Liver (tissue), 9 donors: ENCODE data around the gene GABARAPL1. TPM values are rescaled to one million over a fixed set of nuclear protein-coding genes. Genes with fewer than 3 reads are reported as not detected.
"Not testable (repeated sequence)": the region's sequence is repeated elsewhere in the genome, so short reads cannot be mapped to it uniquely, and the experiment has no call there.

Source experiments
- DNase-seq: peaks from one replicate; pipeline ENCODE4 v3.0.0-alpha.2; 2017; ENCODE audit warnings: low spot score
- H3K27ac ChIP-seq, 2 donors: one replicate each; pipeline ENCODE4 v1.7.0; 2013; ENCODE audit warnings: inconsistent platforms in 2 of 2, low read length in 2 of 2, control low read depth in 1 of 2, low read depth in 1 of 2, mild to moderate bottlenecking in 1 of 2
- H3K27me3 ChIP-seq, 4 donors: one replicate each; pipeline versions ENCODE4 v1.6.1 to v1.7.0; 2013; ENCODE audit warnings: low read length in 3 of 4, inconsistent platforms in 1 of 4, mild to moderate bottlenecking in 1 of 4, moderate library complexity in 1 of 4; ENCODE audit not compliant: control insufficient read depth in 4 of 4, insufficient read depth in 4 of 4
- H3K36me3 ChIP-seq, 4 donors: one replicate each; pipeline versions ENCODE4 v1.6.1 to v1.7.0; 2013; ENCODE audit warnings: low read length in 3 of 4, mild to moderate bottlenecking in 3 of 4, low read depth in 1 of 4, moderate library complexity in 1 of 4; ENCODE audit not compliant: control insufficient read depth in 4 of 4, insufficient read depth in 3 of 4
- H3K4me1 ChIP-seq, 4 donors: one replicate each; pipeline versions ENCODE4 v1.6.1 to v1.7.0; 2013; ENCODE audit warnings: low read length in 3 of 4, mild to moderate bottlenecking in 3 of 4, moderate library complexity in 1 of 4; ENCODE audit not compliant: control insufficient read depth in 4 of 4, insufficient read depth in 4 of 4
- H3K4me3 ChIP-seq, 3 donors: one replicate each; pipeline versions ENCODE4 v1.6.1 to v1.7.0; 2013; ENCODE audit warnings: low read length in 3 of 3, control low read depth in 1 of 3, low read depth in 1 of 3, mild to moderate bottlenecking in 1 of 3
- H3K9ac ChIP-seq, 2 donors: one replicate each; pipeline ENCODE4 v1.7.0; 2013; ENCODE audit warnings: low read length in 2 of 2, mild to moderate bottlenecking in 2 of 2, moderate library complexity in 2 of 2, control low read depth in 1 of 2, low read depth in 1 of 2
- H3K9me3 ChIP-seq, 4 donors: one replicate each; pipeline versions ENCODE4 v1.6.1 to v1.7.0; 2013; ENCODE audit warnings: low read length in 3 of 4; ENCODE audit not compliant: control insufficient read depth in 4 of 4
- ATF3 ChIP-seq: IDR thresholded peaks from 2 replicates; pipeline ENCODE4 v1.6.1; 2016; ENCODE audit warnings: antibody characterized with exemption
- CTCF ChIP-seq: fragments of 150-350 bp; IDR thresholded peaks from 2 replicates; pipeline ENCODE4 v1.5.1; 2017; ENCODE audit warnings: improper control_type of control experiment, low read depth, low read length; ENCODE audit not compliant: missing input control
- EGR1 ChIP-seq, 2 donors: IDR thresholded peaks; 2 replicates each; pipeline ENCODE4 v1.6.1; 2016 to 2018; ENCODE audit warnings: antibody characterized with exemption in 2 of 2, low read depth in 2 of 2
- FOXA1 ChIP-seq: IDR thresholded peaks from 2 replicates; pipeline ENCODE4 v1.6.1; 2016; ENCODE audit warnings: antibody characterized with exemption
- GABPA ChIP-seq, 2 donors: IDR thresholded peaks in 1 of 2; conservative IDR thresholded peaks in 1 of 2; 2 replicates each; pipeline ENCODE4 v1.6.1; 2016; ENCODE audit warnings: antibody characterized with exemption in 2 of 2, mild to moderate bottlenecking in 1 of 2, moderate library complexity in 1 of 2
- HNF4A ChIP-seq, 2 donors: conservative IDR thresholded peaks; 2 replicates each; pipeline ENCODE4 v1.6.1; 2016; ENCODE audit warnings: antibody characterized with exemption in 2 of 2, mild to moderate bottlenecking in 2 of 2
- HNF4G ChIP-seq: IDR thresholded peaks from 2 replicates; pipeline ENCODE4 v1.6.1; 2016; ENCODE audit warnings: antibody characterized with exemption
- MAX ChIP-seq: IDR thresholded peaks from 2 replicates; pipeline ENCODE4 v1.6.1; 2016; ENCODE audit warnings: antibody characterized with exemption
- NR2F2 ChIP-seq: IDR thresholded peaks from 2 replicates; pipeline ENCODE4 v1.6.1; 2016; ENCODE audit warnings: antibody characterized with exemption
- REST ChIP-seq: IDR thresholded peaks from 2 replicates; pipeline ENCODE4 v1.6.1; 2016; ENCODE audit warnings: antibody characterized with exemption, mild to moderate bottlenecking
- RXRA ChIP-seq, 2 donors: IDR thresholded peaks; 2 replicates each; pipeline ENCODE4 v1.6.1; 2017 to 2018; ENCODE audit warnings: antibody characterized with exemption in 2 of 2, mild to moderate bottlenecking in 1 of 2
- SP1 ChIP-seq: IDR thresholded peaks from 2 replicates; pipeline ENCODE4 v1.6.1; 2018; ENCODE audit warnings: antibody characterized with exemption, mild to moderate bottlenecking
- TAF1 ChIP-seq: conservative IDR thresholded peaks from 2 replicates; pipeline ENCODE4 v1.6.1; 2016; ENCODE audit warnings: antibody characterized with exemption, mild to moderate bottlenecking
- YY1 ChIP-seq: IDR thresholded peaks from 2 replicates; pipeline ENCODE4 v1.6.1; 2016; ENCODE audit warnings: antibody characterized with exemption, mild to moderate bottlenecking
- ZBTB33 ChIP-seq: IDR thresholded peaks from 2 replicates; pipeline ENCODE4 v1.6.1; 2016; ENCODE audit warnings: antibody characterized with exemption
- WGBS: extraction: QIAGEN DNeasy Blood & Tissue Kit; methylation state at CpG from one replicate; pipeline ENCODE4 v1.1.7; 2013; 5-methylcytosine and 5-hydroxymethylcytosine counted together
- polyA plus RNA-seq, 2 donors: library from polyadenylated mRNA; stranded (reverse) in 1 of 2; unstranded in 1 of 2; fragments of 200-250 nt in 1 of 2; fragments of >200 nt in 1 of 2; fragmentation: Nextera tagmentation in 1 of 2; extraction: Ambion mirVana in 1 of 2; gene quantifications; one replicate each; pipeline versions ENCODE4 v1.2.1 to v1.2.3, GENCODE V29; 2013 to 2015
- total RNA-seq, 2 donors: library from RNA; depleted of rRNA; stranded (reverse); fragments of >200 nt; gene quantifications; one replicate each; pipeline ENCODE4 v1.2.3, GENCODE V29; 2014
- donor health status: healthy.
- donor health status: healthy.
- donor health status: healthy.
- donor health status: healthy.
- donor health status: healthy.

GABARAPL1 gene
- total and polyA plus RNA-seq, 4 donors = 18.0 to 118 (median 53.0) TPM

- H3K27me3 ChIP-seq = no peaks in the 10 kb centered on the region
- no peaks in the 10 kb centered on the region for H3K9me3 ChIP-seq
- TF ChIP-seq HNF4A (conservative IDR thresholded peaks at IDR 0.05) (no peak), TAF1 (no peak), HNF4G (no peak), REST (no peak), NR2F2 (no peak), RXRA (IDR thresholded peaks at IDR 0.05) (no peak), FOXA1 (no peak), GABPA (IDR thresholded peaks at IDR 0.05 in 1 of 2, conservative IDR thresholded peaks at IDR 0.05 in 1 of 2) (no peak), YY1 (no peak), SP1 (no peak), EGR1 (IDR thresholded peaks at IDR 0.05; ENCODE audit: low read depth in 2 of 2) (no peak), ZBTB33 (no peak), ATF3 (no peak), MAX (no peak), CTCF (no peak)
- H3K9ac ChIP-seq = peak overlapping the region; percentile 7 to 99
- H3K4me3 ChIP-seq = peak overlapping the region; percentile 74 to 93 (median 89)
- H3K27ac ChIP-seq = peak overlapping the region; percentile 100
- no peak for DNase-seq
- peaks cover 0 to 20% (median 7%) of the 10 kb centered on the region in 4 donors for H3K4me1 ChIP-seq
- peaks cover 5 to 18% (median 12%) of the 10 kb centered on the region in 4 donors for H3K36me3 ChIP-seq
- 50% methylated on average over 2 of the region's 2 CpGs for WGBS
Measured at GRCh38 chr12:10215436-10215835, 2.8 kb downstream of the GABARAPL1 start.

GRCh38 chr12:10215946-10216345, 3.3 kb downstream of the GABARAPL1 start:
- H3K9me3 ChIP-seq, H3K9ac ChIP-seq, DNase-seq, H3K27me3 ChIP-seq, H3K4me3 ChIP-seq, H3K27ac ChIP-seq: not testable (repeated sequence)
- 90% methylated on average over 13 of the region's 13 CpGs for WGBS
- Histone ChIP-seq H3K36me3 (peaks cover 5 to 23% (median 17%) of the 10 kb centered on the region in 4 donors), H3K4me1 (peaks cover 0 to 25% (median 9%) of the 10 kb centered on the region in 4 donors)
